OCI-LY7 (cell line): ENCODE data around the gene DHRSX. TPM values are rescaled to one million over a fixed set of nuclear protein-coding genes. Genes with fewer than 3 reads are reported as not detected.

ENCODE experiments used
- BruUV-seq: library from RNA; stranded (reverse); fragments of 400-500 nt; replicated peaks from 2 replicates; lab custom pipeline; 2021; lab: Mats Ljungman, UMichigan
- CTCF ChIA-PET: fragments of 300-600 bp; sonication (Branson Sonifier 250); formaldehyde crosslinking; loops from one replicate; lab custom pipeline; 2022; ENCODE audit warnings: antibody characterized with exemption; ENCODE audit not compliant: unreplicated experiment; lab: Charles Lee
- POLR2A ChIA-PET: fragments of 300-600 bp; sonication (Branson Sonifier 250); formaldehyde crosslinking; loops from one replicate; lab custom pipeline; 2022; ENCODE audit warnings: antibody characterized with exemption; lab: Charles Lee
- DNase-seq: peaks from one replicate; pipeline ENCODE4 v3.0.0-alpha.2; 2015; ENCODE audit warnings: low spot score
- H2AFZ ChIP-seq: fragments of 200-600 bp; sonication (generic), shearing (Covaris generic); 2 replicates; pipeline ENCODE4 v1.6.1; 2014; ENCODE audit warnings: mild to moderate bottlenecking, antibody characterized with exemption, low read length, moderate library complexity
- H3K27ac ChIP-seq: fragments of 200-600 bp; sonication (generic); 2 replicates; pipeline ENCODE4 v1.5.1; 2014; ENCODE audit warnings: mixed run types, low read depth, mild to moderate bottlenecking, moderate library complexity, low read length, inconsistent platforms; ENCODE audit not compliant: poor library complexity, severe bottlenecking
- H3K36me3 ChIP-seq: fragments of 200-600 bp; sonication (generic); 2 replicates; pipeline ENCODE4 v1.6.1; 2014; ENCODE audit warnings: mild to moderate bottlenecking, antibody characterized with exemption, low read length, moderate library complexity, mixed read lengths; ENCODE audit not compliant: insufficient read depth
- H3K4me1 ChIP-seq: fragments of 200-600 bp; sonication (generic); 2 replicates; pipeline ENCODE4 v1.5.1; 2014; ENCODE audit warnings: mild to moderate bottlenecking, low read length; ENCODE audit not compliant: insufficient read depth, poor library complexity, severe bottlenecking
- H3K4me2 ChIP-seq: fragments of 200-600 bp; sonication (generic); 2 replicates; pipeline ENCODE4 v1.6.1; 2014; ENCODE audit warnings: mild to moderate bottlenecking, low read length
- H3K4me3 ChIP-seq: fragments of 200-600 bp; sonication (generic); 2 replicates; pipeline ENCODE4 v1.5.1; 2014; ENCODE audit warnings: mild to moderate bottlenecking, low read depth, low read length; ENCODE audit not compliant: poor library complexity, severe bottlenecking
- H3K79me2 ChIP-seq: fragments of 200-600 bp; sonication (generic); 2 replicates; pipeline ENCODE4 v1.6.1; 2016; ENCODE audit warnings: low read depth, mild to moderate bottlenecking, low read length, moderate library complexity, mixed read lengths; ENCODE audit not compliant: insufficient read depth
- H3K9me2 ChIP-seq: fragments of 200-600 bp; sonication (generic); 2 replicates; pipeline ENCODE4 v1.6.1; 2016; ENCODE audit warnings: mild to moderate bottlenecking, low read length, mixed read lengths; ENCODE audit not compliant: insufficient read depth
- H3K9me3 ChIP-seq: fragments of 200-600 bp; sonication (generic); 2 replicates; pipeline ENCODE4 v1.6.1; 2014; ENCODE audit warnings: mild to moderate bottlenecking, mixed run types, low read length, mixed read lengths
- H4K20me1 ChIP-seq: fragments of 200-600 bp; sonication (generic); 2 replicates; pipeline ENCODE4 v1.6.1; 2014; ENCODE audit warnings: mild to moderate bottlenecking, antibody characterized with exemption, low read length, moderate library complexity, mixed read lengths; ENCODE audit not compliant: insufficient read depth
- CTCF ChIP-seq: fragments of 200-600 bp; sonication (generic); conservative IDR thresholded peaks from 2 replicates; pipeline ENCODE4 v1.5.1; 2014; ENCODE audit warnings: mild to moderate bottlenecking, antibody characterized with exemption, low read length, moderate library complexity, mixed read lengths
- EZH2phosphoT487 ChIP-seq: fragments of 200-600 bp; sonication (generic); IDR thresholded peaks from 2 replicates; pipeline ENCODE4 v1.6.1; 2018; ENCODE audit warnings: low read depth, borderline replicate concordance, mild to moderate bottlenecking, mixed run types, antibody characterized with exemption, low read length, moderate library complexity, mixed read lengths
- intact Hi-C: fragments of 100-400 bp; cut with micrococcal nuclease; formaldehyde crosslinking; loops from one replicate; pipeline ENCODE4 v1.10.0; 2022; ENCODE audit not compliant: unreplicated experiment
- total RNA-seq, 2 experiments: library from RNA; depleted of rRNA in 1 of 2; stranded (reverse); fragments of >200 nt in 1 of 2; shearing (Covaris generic) in 1 of 2; gene quantifications; 2 replicates each; pipeline ENCODE4 v1.2.3, GENCODE V29; 2014 to 2022

DHRSX gene
- total RNA-seq, 2 experiments from 2014 or later, result 25.2 to 30.9 TPM

- intact Hi-C loops, result loop anchor here (1.0 kb wide), 2 partner anchors 17 to 93 kb away; no protein-coding TSS in a partner anchor
- Histone ChIP-seq H3K4me2 (peak overlapping the region; percentile 86), H3K36me3 (peaks cover 41% of the 10 kb centered on the region), H3K4me1 (peaks cover 59% of the 10 kb centered on the region), H3K9me2 (no peaks in the 10 kb centered on the region), H2AFZ (no peak overlapping the region; the same call in 1 of the 2 replicates), H4K20me1 (peaks cover 14% of the 10 kb centered on the region; the same call in 1 of the 2 replicates), H3K79me2 (peaks cover 51% of the 10 kb centered on the region), H3K27ac (peak overlapping the region; percentile 71), H3K9me3 (no peaks in the 10 kb centered on the region), H3K4me3 (peak overlapping the region; percentile 86)
- POLR2A ChIA-PET, result no interaction called here
- BruUV-seq, result no TSS peak
- CTCF ChIA-PET, result no interaction called here
- TF ChIP-seq EZH2phosphoT487 (no peak), CTCF (peak; percentile 66)
- DNase-seq, result peak; percentile 62
Measured at GRCh38 chrX:2500091-2500802, 529 bp downstream of the DHRSX start.

- no peak for TF ChIP-seq CTCF
- peak overlapping the region; percentile 86 for H3K4me3 ChIP-seq
- intact Hi-C loops, result no loop called here
Measured at GRCh38 chrX:2499507-2499906, 1.3 kb downstream of the DHRSX start.

GRCh38 chrX:2498781-2499302 is 1.9 kb downstream of the DHRSX start:
- POLR2A ChIA-PET, result no interaction called here
- BruUV-seq, result TSS peak; percentile 47
- CTCF ChIA-PET, result no interaction called here

More at GRCh38 chrX:2499507-2499906, 1.3 kb downstream of the DHRSX start:
- no TSS peak for BruUV-seq
- H3K9me3 ChIP-seq, result no peaks in the 10 kb centered on the region
- peaks cover 14% of the 10 kb centered on the region; the same call in 1 of the 2 replicates for H4K20me1 ChIP-seq
- POLR2A ChIA-PET, result no interaction called here
- H3K79me2 ChIP-seq, result peaks cover 58% of the 10 kb centered on the region
- H3K4me2 ChIP-seq, result peak overlapping the region; percentile 86
- peaks cover 42% of the 10 kb centered on the region for H3K36me3 ChIP-seq
- no peak for DNase-seq
- peaks cover 52% of the 10 kb centered on the region for H3K4me1 ChIP-seq
- H3K9me2 ChIP-seq, result no peaks in the 10 kb centered on the region
- CTCF ChIA-PET, result no interaction called here
- peak overlapping the region; percentile 71 for H3K27ac ChIP-seq
- no peak overlapping the region for H2AFZ ChIP-seq

More at GRCh38 chrX:2498781-2499302, 1.9 kb downstream of the DHRSX start:
- Histone ChIP-seq H3K4me3 (peak overlapping the region; percentile 86), H3K4me1 (peaks cover 52% of the 10 kb centered on the region), H3K27ac (peak overlapping the region; percentile 71), H3K4me2 (peak overlapping the region; percentile 86), H3K9me3 (no peaks in the 10 kb centered on the region), H3K79me2 (peaks cover 65% of the 10 kb centered on the region), H2AFZ (no peak overlapping the region), H3K9me2 (no peaks in the 10 kb centered on the region), H4K20me1 (peaks cover 14% of the 10 kb centered on the region; the same call in 1 of the 2 replicates), H3K36me3 (peaks cover 42% of the 10 kb centered on the region)
- no peak for TF ChIP-seq CTCF
- TF ChIP-seq EZH2phosphoT487, result no peak
- intact Hi-C loops, result no loop called here
- DNase-seq, result peak; percentile 48
